Activated CD8-positive, alpha-beta T cell treated with anti-CD3 and anti-CD28 coated beads for 36 hours (primary cell): Measurements from ENCODE around the gene NOL6. TPM values are rescaled to one million over a fixed set of nuclear protein-coding genes. Genes with fewer than 3 reads are reported as not detected.

ENCODE experiments used
- ATAC-seq: fragments of 200-7000 bp; cut with Tn5 transposase; one replicate; pipeline ENCODE4 v1.10.0; 2021; ENCODE audit warnings: mild to moderate bottlenecking, moderate library complexity
- CTCF ChIA-PET: fragments of 350-600 bp; sonication (Branson Sonifier 250); formaldehyde crosslinking; loops from one replicate; lab custom pipeline; 2021; ENCODE audit warnings: antibody characterized with exemption; lab: Charles Lee
- POLR2A ChIA-PET: fragments of 350-600 bp; sonication (Branson Sonifier 250); formaldehyde crosslinking; loops from one replicate; lab custom pipeline; 2021; ENCODE audit warnings: antibody characterized with exemption; lab: Charles Lee
- DNase-seq: peaks from one replicate; pipeline ENCODE4 v3.0.0-alpha.2; 2020
- H3K27ac Mint-ChIP-seq: one replicate; pipeline ENCODE4 v1.8.0; 2021; ENCODE audit warnings: mild to moderate bottlenecking, mixed read lengths
- H3K27me3 Mint-ChIP-seq: one replicate; pipeline ENCODE4 v1.8.0; 2021; ENCODE audit warnings: mixed read lengths
- H3K36me3 Mint-ChIP-seq: one replicate; pipeline ENCODE4 v1.8.0; 2021; ENCODE audit warnings: low read depth, mixed read lengths
- H3K4me1 Mint-ChIP-seq: one replicate; pipeline ENCODE4 v1.8.0; 2021; ENCODE audit warnings: low read depth, mixed read lengths
- H3K4me3 Mint-ChIP-seq: one replicate; pipeline ENCODE4 v1.8.0; 2021; ENCODE audit warnings: mild to moderate bottlenecking, moderate library complexity, mixed read lengths
- H3K9me3 Mint-ChIP-seq: one replicate; pipeline ENCODE4 v1.8.0; 2021; ENCODE audit warnings: mixed read lengths
- CTCF ChIP-seq: fragments of 200-600 bp; IDR thresholded peaks from one replicate; pipeline ENCODE4 v1.8.0; 2022; ENCODE audit warnings: antibody characterized with exemption, mild to moderate bottlenecking
- intact Hi-C: fragments of 100-400 bp; cut with micrococcal nuclease; formaldehyde crosslinking; loops from one replicate; pipeline ENCODE4 v1.10.0; 2022
- microRNA-seq: library from miRNA; unstranded; fragments of <30 nt; microRNA quantifications from one replicate; pipeline ENCODE4 v1.2.0, GENCODE V29; 2022; ENCODE audit warnings: borderline microRNAs expressed, borderline replicate concordance
- total RNA-seq, 2 experiments: library from RNA; stranded (reverse); gene quantifications; one replicate each; pipeline ENCODE4 v1.2.3, GENCODE V29; 2021

NOL6 gene
- total RNA-seq, 2 experiments from 2014 or later, result 45.5 to 45.9 TPM

- peak; percentile 19 for DNase-seq
- ChIA-PET POLR2A (interaction anchor here (0.6 to 1.3 kb wide), 3 partner anchors 39 to 44 kb away, joined by 3 to 4 read pairs (median 3); no protein-coding TSS in a partner anchor), CTCF (interaction anchor here (1.4 to 5.6 kb wide), 16 partner anchors 10 to 127 kb away, joined by 3 to 52 read pairs (median 22); partner anchors contain the start of genes AQP3, AQP7 and NOL6)
- peak overlapping the region; percentile 55 for H3K27ac Mint-ChIP-seq
- no peaks in the 10 kb centered on the region for H3K36me3 Mint-ChIP-seq
- H3K4me3 Mint-ChIP-seq, result no peak overlapping the region
- intact Hi-C loops, result no loop called here
- peaks cover 41% of the 10 kb centered on the region for H3K4me1 Mint-ChIP-seq
- TF ChIP-seq CTCF, result no peak
- H3K27me3 Mint-ChIP-seq, result no peaks in the 10 kb centered on the region
- no peaks in the 10 kb centered on the region for H3K9me3 Mint-ChIP-seq
- ATAC-seq, result no peak
Observed at GRCh38 chr9:33414268-33414667, 59.5 kb downstream of the NOL6 start.

Small RNA genes within 50 kb of the gene (microRNA-seq; reads per million reads assigned to microRNA genes)
- gene MIR6851, result 1.2 reads per million

Other genes starting within 250 kb of the NOL6 start
- not detected for gene SPINK4, start 233.8 kb downstream of the NOL6 start, total RNA-seq
- gene BAG1, start 209.2 kb downstream of the NOL6 start, total RNA-seq, result 10 to 100 TPM; 55.6 to 61.6 TPM
- 10 to 100 TPM; 64.6 to 74.2 TPM for gene CHMP5, start 208.9 kb downstream of the NOL6 start, total RNA-seq
- 10 to 100 TPM; 37.4 to 38.9 TPM for gene NFX1, start 183.4 kb downstream of the NOL6 start, total RNA-seq
- gene AQP7, start 71.4 kb downstream of the NOL6 start, total RNA-seq, result not detected
- 1 to 10 TPM; 1.2 to 2.6 TPM for gene AQP3, start 26.3 kb downstream of the NOL6 start, total RNA-seq
- under 1 TPM in 1 of 2 experiments, not detected in 1; 0.56 TPM for gene ANKRD18B, start 50.3 kb upstream of the NOL6 start, total RNA-seq